ENCODE measurements around the gene CEP250. TPM values are rescaled to one million over a fixed set of nuclear protein-coding genes. Genes with fewer than 3 reads are reported as not detected.

Gene CEP250
- total RNA-seq, 2 experiments from 2014 or later: 31.6 to 74.4 TPM

- Histone ChIP-seq H3K4me3 (ENCODE audit: low read depth, low read length, poor library complexity, severe bottlenecking) (no peak overlapping the region), H3K9me2 (ENCODE audit: insufficient read depth, low read length) (no peaks in the 10 kb centered on the region), H3K79me2 (ENCODE audit: insufficient read depth, low read depth, low read length) (no peaks in the 10 kb centered on the region), H3K4me2 (ENCODE audit: low read length) (no peak overlapping the region), H4K20me1 (ENCODE audit: insufficient read depth, low read length) (no peaks in the 10 kb centered on the region), H3K9me3 (ENCODE audit: low read length) (no peaks in the 10 kb centered on the region), H3K36me3 (ENCODE audit: insufficient read depth, low read length) (peaks cover 38% of the 10 kb centered on the region), H2AFZ (ENCODE audit: low read length) (no peak overlapping the region), H3K4me1 (ENCODE audit: insufficient read depth, low read length, poor library complexity, severe bottlenecking) (peaks cover 3% of the 10 kb centered on the region), H3K27ac (ENCODE audit: low read depth, low read length, poor library complexity, severe bottlenecking) (no peak overlapping the region)
- CTCF ChIA-PET (ENCODE audit: unreplicated experiment): no interaction called here
- intact Hi-C loops (cut with micrococcal nuclease; ENCODE audit: unreplicated experiment): no loop called here
- TF ChIP-seq EZH2phosphoT487 (IDR thresholded peaks at IDR 0.05; ENCODE audit: borderline replicate concordance, low read depth, low read length) (no peak), CTCF (conservative IDR thresholded peaks at IDR 0.05; ENCODE audit: low read length) (no peak)
- POLR2A ChIA-PET: interaction anchor here (0.7 kb wide), 1 partner anchor 58 kb away, joined by 3 read pairs; no protein-coding TSS in a partner anchor
- no TSS peak for BruUV-seq (replicated peaks)
- DNase-seq (ENCODE audit: low spot score): no peak
These were observed 13.4 kb downstream of the CEP250 start for GRCh38 chr20:35468671-35469334.

GRCh38 chr20:35472209-35472608, 16.8 kb downstream of the CEP250 start:
- no peaks in the 10 kb centered on the region for H4K20me1 ChIP-seq (ENCODE audit: insufficient read depth, low read length)
- TF ChIP-seq CTCF (conservative IDR thresholded peaks at IDR 0.05; ENCODE audit: low read length): no peak
- TF ChIP-seq EZH2phosphoT487 (IDR thresholded peaks at IDR 0.05; ENCODE audit: borderline replicate concordance, low read depth, low read length): no peak
- ChIA-PET POLR2A (no interaction called here), CTCF (ENCODE audit: unreplicated experiment) (no interaction called here)
- H3K27ac ChIP-seq (ENCODE audit: low read depth, low read length, poor library complexity, severe bottlenecking): no peak overlapping the region
- no peak for DNase-seq (ENCODE audit: low spot score)
- H3K79me2 ChIP-seq (ENCODE audit: insufficient read depth, low read depth, low read length): no peaks in the 10 kb centered on the region
- H2AFZ ChIP-seq (ENCODE audit: low read length): no peak overlapping the region
- intact Hi-C loops (cut with micrococcal nuclease; ENCODE audit: unreplicated experiment): no loop called here
- H3K9me3 ChIP-seq (ENCODE audit: low read length): no peaks in the 10 kb centered on the region
- peaks cover 59% of the 10 kb centered on the region for H3K36me3 ChIP-seq (ENCODE audit: insufficient read depth, low read length)
- BruUV-seq (replicated peaks): no TSS peak
- no peaks in the 10 kb centered on the region for H3K4me1 ChIP-seq (ENCODE audit: insufficient read depth, low read length, poor library complexity, severe bottlenecking)
- no peaks in the 10 kb centered on the region for H3K9me2 ChIP-seq (ENCODE audit: insufficient read depth, low read length)
- H3K4me3 ChIP-seq (ENCODE audit: low read depth, low read length, poor library complexity, severe bottlenecking): no peak overlapping the region
- no peak overlapping the region for H3K4me2 ChIP-seq (ENCODE audit: low read length)

GRCh38 chr20:35473684-35474083, 18.3 kb downstream of the CEP250 start:
- TF ChIP-seq CTCF (conservative IDR thresholded peaks at IDR 0.05; ENCODE audit: low read length) (no peak), EZH2phosphoT487 (IDR thresholded peaks at IDR 0.05; ENCODE audit: borderline replicate concordance, low read depth, low read length) (no peak)
- Histone ChIP-seq H3K9me2 (ENCODE audit: insufficient read depth, low read length) (no peaks in the 10 kb centered on the region), H3K36me3 (ENCODE audit: insufficient read depth, low read length) (peaks cover 71% of the 10 kb centered on the region), H3K79me2 (ENCODE audit: insufficient read depth, low read depth, low read length) (no peaks in the 10 kb centered on the region), H3K4me3 (ENCODE audit: low read depth, low read length, poor library complexity, severe bottlenecking) (no peak overlapping the region), H4K20me1 (ENCODE audit: insufficient read depth, low read length) (no peaks in the 10 kb centered on the region), H3K4me1 (ENCODE audit: insufficient read depth, low read length, poor library complexity, severe bottlenecking) (no peaks in the 10 kb centered on the region), H3K4me2 (ENCODE audit: low read length) (no peak overlapping the region), H2AFZ (ENCODE audit: low read length) (no peak overlapping the region), H3K27ac (ENCODE audit: low read depth, low read length, poor library complexity, severe bottlenecking) (no peak overlapping the region), H3K9me3 (ENCODE audit: low read length) (no peaks in the 10 kb centered on the region)
- ChIA-PET POLR2A (no interaction called here), CTCF (ENCODE audit: unreplicated experiment) (no interaction called here)
- no peak for DNase-seq (ENCODE audit: low spot score)
- intact Hi-C loops (cut with micrococcal nuclease; ENCODE audit: unreplicated experiment): no loop called here
- no TSS peak for BruUV-seq (replicated peaks)

Measured in OCI-LY7 (cell line).